ENCODE measurements around the gene CHTOP. TPM values are rescaled to one million over a fixed set of nuclear protein-coding genes. Genes with fewer than 3 reads are reported as not detected.

CHTOP gene
- total and polyA plus RNA-seq, 2 of the 4 experiments (the other 2 are of a cell fraction): 33.9 to 50.8 TPM

DNA sequence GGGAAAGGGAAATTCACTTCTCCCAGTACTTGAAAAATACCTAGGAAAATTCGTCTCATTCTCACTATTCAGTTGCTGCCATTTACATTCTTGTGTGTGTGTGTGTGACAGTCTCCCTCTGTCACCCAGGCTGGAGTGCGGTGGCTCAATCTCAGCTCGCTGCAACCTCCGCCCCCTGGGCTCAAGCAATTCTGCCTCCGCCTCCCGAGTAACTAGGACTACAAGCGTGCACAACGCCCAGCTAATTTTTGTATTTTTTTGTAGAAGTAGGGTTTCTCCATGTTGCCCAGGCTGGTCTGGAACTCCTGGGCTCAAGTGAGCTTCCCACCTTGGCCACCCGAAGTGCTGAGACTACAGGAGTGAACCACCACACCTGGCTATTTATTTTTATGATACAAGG, 25.8 kb downstream of the CHTOP start:
- Histone ChIP-seq H2BK20ac (ENCODE audit: low read depth, low read length) (no peak overlapping the region), H3K4me1 (ENCODE audit: control insufficient read depth, insufficient read depth, low read length) (peaks cover 3% of the 10 kb centered on the region), H3K14ac (replicated peaks; ENCODE audit: low read depth, low read length) (no peak overlapping the region), H4K8ac (ENCODE audit: low read depth in 2 of 2, low read length in 2 of 2) (no peak overlapping the region), H3K9me3 (ENCODE audit: control insufficient read depth, insufficient read depth, low read length) (no peaks in the 10 kb centered on the region), H4K91ac (ENCODE audit: insufficient read depth, low read depth, low read length) (no peak overlapping the region), H3K36me3 (ENCODE audit: control insufficient read depth, insufficient read depth, low read length) (peaks cover 33% of the 10 kb centered on the region), H3K4me2 (ENCODE audit: low read depth, low read length) (peak overlapping the region; percentile 83), H3K9me1 (ENCODE audit: insufficient read depth, low read length) (no peaks in the 10 kb centered on the region; the same call in 1 of the 2 replicates), H2AK5ac (ENCODE audit: low read depth, low read length) (no peak overlapping the region), H3K18ac (ENCODE audit: low read depth, low read length) (no peak overlapping the region), H3K4me3 (ENCODE audit: insufficient read depth, low read depth, low read length) (no peak overlapping the region), H2BK120ac (ENCODE audit: low read depth, low read length) (no peak overlapping the region), H3K56ac (ENCODE audit: extremely low read depth, insufficient read depth, low read length) (no peak overlapping the region), H3K9ac (ENCODE audit: low read depth, low read length) (peak overlapping the region; percentile 85; the same call in 1 of the 2 replicates), H4K20me1 (ENCODE audit: insufficient read depth, low read length) (no peaks in the 10 kb centered on the region), H3K79me1 (ENCODE audit: low read depth in 1 of 2, low read length in 2 of 2) (peaks cover 14 to 24% of the 10 kb centered on the region in 2 experiments; a peak in 3 of 4 replicates), H3K27ac (ENCODE audit: insufficient read depth, low read length) (no peak overlapping the region), H3K23ac (ENCODE audit: low read depth, low read length) (no peak overlapping the region), H3K27me3 (ENCODE audit: control insufficient read depth, insufficient read depth, low read length) (no peaks in the 10 kb centered on the region), H4K5ac (ENCODE audit: low read depth, low read length) (no peak overlapping the region), H2AFZ (replicated peaks; ENCODE audit: low read length, poor library complexity) (no peak overlapping the region), H2AK9ac (replicated peaks; ENCODE audit: low read depth, low read length, poor library complexity) (no peak overlapping the region), H2BK5ac (ENCODE audit: low read depth, low read length, poor library complexity, severe bottlenecking) (no peak overlapping the region), H3K4ac (ENCODE audit: low read depth, low read length) (no peak overlapping the region), H2BK15ac (ENCODE audit: low read depth, low read length) (no peak overlapping the region)
- POLR2A ChIA-PET (ENCODE audit: unreplicated experiment): no interaction called here
- no peak for ATAC-seq (ENCODE audit: low read depth)
- DNase-seq: no peak
- TF ChIP-seq RAD21 (IDR thresholded peaks at IDR 0.05; ENCODE audit: low read length): no peak
- no CpG with 5 or more reads among the region's 9 CpGs for WGBS, 2 experiments (ENCODE audit: extremely low coverage in 2 of 2, insufficient read length in 1 of 2)
- no TSS peak for BruUV-seq (replicated peaks)
- CTCF ChIA-PET: interaction anchor here (1.1 to 1.5 kb wide), 2 partner anchors 26 to 87 kb away, joined by 3 to 4 read pairs; partner anchors contain the start of gene CHTOP
- dilution Hi-C loops (cut with HindIII; ENCODE audit: low sequenced_read_pairs, unreplicated experiment) (no loop called here), in situ Hi-C loops (cut with MboI; ENCODE audit: low sequenced_read_pairs) (no loop called here), intact Hi-C loops (cut with micrococcal nuclease) (loop anchor here (2.0 kb wide), 1 partner anchor 87 kb away; no protein-coding TSS in a partner anchor)
